ENCODE results near the gene ENOX1.

The ENOX1 gene

DNA sequence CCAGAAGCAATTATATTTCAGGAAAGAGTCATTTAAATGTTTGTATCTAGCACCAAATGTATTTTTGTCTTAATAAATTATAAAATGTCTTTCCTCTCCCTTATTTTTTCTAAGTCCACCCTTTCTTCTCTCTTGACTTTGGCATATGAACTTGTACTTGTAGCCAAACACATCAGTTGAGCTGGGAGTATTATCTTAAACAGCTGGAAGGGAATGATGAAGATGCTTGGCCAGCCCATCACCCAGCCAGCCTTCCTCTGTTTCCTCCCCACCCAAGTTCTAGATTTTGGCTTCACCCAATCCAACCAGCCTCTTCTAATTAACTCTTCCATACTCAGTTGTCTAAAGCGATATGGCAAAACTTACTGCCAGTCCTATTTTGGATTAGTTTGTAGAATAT lies 272.5 kb downstream of the ENOX1 start:
- peaks cover 0 to 25% of the 10 kb centered on the region in 2 donors for H3K4me1 ChIP-seq (ENCODE audit: control insufficient read depth in 1 of 2, insufficient read depth in 2 of 2, low read length in 2 of 2)
- H3K27me3 ChIP-seq (ENCODE audit: low read depth, low read length): no peaks in the 10 kb centered on the region
- H3K9me3 ChIP-seq (ENCODE audit: control insufficient read depth in 1 of 2, low read length in 2 of 2): no peaks in the 10 kb centered on the region
- H3K36me3 ChIP-seq (ENCODE audit: control insufficient read depth in 1 of 2, insufficient read depth in 2 of 2, low read length in 2 of 2): no peaks in the 10 kb centered on the region
- H3K4me3 ChIP-seq (ENCODE audit: low read depth in 1 of 2, low read length in 2 of 2): no peak overlapping the region
- H3K27ac ChIP-seq (ENCODE audit: low read length): no peak overlapping the region

DNA sequence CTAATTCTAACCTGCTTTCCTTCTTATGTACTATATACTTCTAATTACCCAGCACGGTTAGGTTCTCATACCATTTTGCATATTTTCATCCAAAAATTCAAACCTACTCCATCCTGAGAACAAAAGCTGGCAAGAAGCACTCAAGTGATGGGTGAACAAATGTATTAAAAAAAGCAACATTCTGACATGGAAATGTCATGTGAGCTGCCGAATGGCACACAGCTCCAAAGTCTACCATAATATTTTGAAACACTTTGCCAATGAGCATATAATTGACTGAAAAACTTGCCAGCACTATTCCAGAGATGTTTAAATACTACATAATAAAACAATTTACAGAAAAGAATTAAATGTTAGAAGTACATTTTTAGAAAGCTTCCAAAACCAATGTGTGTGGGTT lies 274.6 kb downstream of the ENOX1 start:
- no peaks in the 10 kb centered on the region for H3K36me3 ChIP-seq (ENCODE audit: control insufficient read depth in 1 of 2, insufficient read depth in 2 of 2, low read length in 2 of 2)
- no peaks in the 10 kb centered on the region for H3K9me3 ChIP-seq (ENCODE audit: control insufficient read depth in 1 of 2, low read length in 2 of 2)
- H3K4me1 ChIP-seq (ENCODE audit: control insufficient read depth in 1 of 2, insufficient read depth in 2 of 2, low read length in 2 of 2): peaks cover 0 to 25% of the 10 kb centered on the region in 2 donors
- no peak overlapping the region for H3K4me3 ChIP-seq (ENCODE audit: low read depth in 1 of 2, low read length in 2 of 2)
- no peaks in the 10 kb centered on the region for H3K27me3 ChIP-seq (ENCODE audit: low read depth, low read length)
- no peak overlapping the region for H3K27ac ChIP-seq (ENCODE audit: low read length)

DNA sequence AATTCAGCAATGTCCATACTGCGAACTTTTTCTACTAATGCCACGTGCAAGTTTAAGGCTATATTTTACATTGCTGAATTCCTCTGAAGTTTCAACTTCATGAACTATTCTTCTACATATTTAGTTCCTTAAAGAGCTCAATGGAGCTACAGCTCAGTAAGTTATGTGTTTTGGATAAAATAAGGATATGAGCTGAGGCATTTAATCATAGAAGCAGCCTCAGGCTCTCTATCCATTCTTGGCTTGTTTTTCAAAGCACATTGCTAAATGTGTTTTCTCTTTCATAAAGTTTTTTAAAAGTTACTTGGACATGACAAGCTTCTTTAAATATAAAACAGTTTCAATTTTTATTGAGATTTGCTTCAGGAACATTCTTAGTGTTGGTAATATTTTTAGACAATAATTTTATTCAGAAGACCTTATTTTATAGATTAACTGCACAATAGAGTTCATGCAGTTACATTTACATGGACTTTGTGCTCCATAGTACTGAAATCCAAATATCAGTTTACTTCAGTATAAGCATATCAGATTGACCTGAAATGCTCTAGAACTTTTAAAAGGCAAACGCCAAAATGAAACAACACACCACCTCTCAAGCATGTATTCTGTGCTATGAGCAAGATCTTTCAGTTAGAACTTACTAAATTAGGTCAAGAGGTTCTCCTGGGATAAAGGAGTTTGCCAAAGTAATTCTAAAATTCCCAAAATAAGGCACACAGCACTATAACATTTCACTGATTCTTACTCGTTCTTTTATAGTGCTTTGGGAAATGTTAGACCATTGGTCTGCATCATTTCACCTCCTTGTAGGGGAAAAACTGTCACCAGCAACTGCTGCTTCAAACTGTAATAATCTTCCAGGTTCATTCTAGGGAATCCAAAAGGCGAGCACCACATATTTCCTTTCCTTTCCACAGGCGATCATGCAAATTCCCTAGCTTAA lies 275.5 kb downstream of the ENOX1 start:
- no peak overlapping the region for H3K4me3 ChIP-seq (ENCODE audit: low read depth in 1 of 2, low read length in 2 of 2)
- no peaks in the 10 kb centered on the region for H3K9me3 ChIP-seq (ENCODE audit: control insufficient read depth in 1 of 2, low read length in 2 of 2)
- H3K4me1 ChIP-seq (ENCODE audit: control insufficient read depth in 1 of 2, insufficient read depth in 2 of 2, low read length in 2 of 2): peaks cover 0 to 17% of the 10 kb centered on the region in 2 donors
- H3K27me3 ChIP-seq (ENCODE audit: low read depth, low read length): no peaks in the 10 kb centered on the region
- H3K36me3 ChIP-seq (ENCODE audit: control insufficient read depth in 1 of 2, insufficient read depth in 2 of 2, low read length in 2 of 2): no peaks in the 10 kb centered on the region
- H3K27ac ChIP-seq (ENCODE audit: low read length): peak overlapping the region; percentile 44

DNA sequence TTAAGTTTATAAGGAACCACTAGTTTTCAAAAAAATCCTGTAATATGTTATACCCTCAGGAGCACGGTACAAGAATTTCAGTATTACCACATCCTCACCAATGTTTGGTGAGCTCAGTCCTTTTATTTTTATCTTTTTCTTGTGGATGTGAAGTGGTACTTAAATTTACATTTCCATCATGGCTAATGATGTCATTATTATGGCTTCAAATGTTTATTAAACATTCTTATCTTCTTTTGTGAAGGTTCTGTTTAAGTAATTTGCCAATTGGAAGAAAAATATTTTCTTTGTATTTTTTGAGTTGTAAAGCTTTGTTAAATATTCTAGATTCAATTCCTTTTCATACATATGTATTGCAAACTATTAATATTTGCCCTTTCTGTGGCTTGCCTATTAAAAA lies 291.0 kb downstream of the ENOX1 start:
- Histone ChIP-seq H3K9me3 (ENCODE audit: control insufficient read depth in 1 of 2, low read length in 2 of 2) (peaks cover 0 to 7% of the 10 kb centered on the region in 2 donors), H3K4me3 (ENCODE audit: low read depth in 1 of 2, low read length in 2 of 2) (no peak overlapping the region), H3K27me3 (ENCODE audit: low read depth, low read length) (no peaks in the 10 kb centered on the region), H3K4me1 (ENCODE audit: control insufficient read depth in 1 of 2, insufficient read depth in 2 of 2, low read length in 2 of 2) (no peaks in the 10 kb centered on the region), H3K36me3 (ENCODE audit: control insufficient read depth in 1 of 2, insufficient read depth in 2 of 2, low read length in 2 of 2) (no peaks in the 10 kb centered on the region), H3K27ac (ENCODE audit: low read length) (no peak overlapping the region)

DNA sequence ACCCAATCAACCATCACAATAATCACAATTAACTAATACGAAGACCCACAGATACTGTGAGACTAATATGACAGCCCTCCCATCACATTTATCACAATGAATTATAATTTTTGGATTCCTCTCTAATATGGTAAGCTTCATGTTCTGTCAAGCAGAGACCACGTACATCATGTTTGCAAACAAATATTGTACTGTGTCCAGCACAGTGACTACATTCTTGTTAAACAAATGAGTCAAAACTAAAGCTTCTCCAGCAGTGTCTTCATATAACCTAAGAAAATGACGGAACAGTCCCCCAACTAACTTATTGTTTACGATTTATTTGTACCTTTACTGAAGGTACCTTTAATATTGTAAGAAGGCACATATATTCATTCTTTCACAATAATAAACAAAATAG lies 292.6 kb downstream of the ENOX1 start:
- Histone ChIP-seq H3K27me3 (ENCODE audit: low read depth, low read length) (no peaks in the 10 kb centered on the region), H3K27ac (ENCODE audit: low read length) (no peak overlapping the region), H3K9me3 (ENCODE audit: control insufficient read depth in 1 of 2, low read length in 2 of 2) (peaks cover 0 to under 1% of the 10 kb centered on the region in 2 donors), H3K4me3 (ENCODE audit: low read depth in 1 of 2, low read length in 2 of 2) (no peak overlapping the region), H3K4me1 (ENCODE audit: control insufficient read depth in 1 of 2, insufficient read depth in 2 of 2, low read length in 2 of 2) (no peaks in the 10 kb centered on the region), H3K36me3 (ENCODE audit: control insufficient read depth in 1 of 2, insufficient read depth in 2 of 2, low read length in 2 of 2) (no peaks in the 10 kb centered on the region)

DNA sequence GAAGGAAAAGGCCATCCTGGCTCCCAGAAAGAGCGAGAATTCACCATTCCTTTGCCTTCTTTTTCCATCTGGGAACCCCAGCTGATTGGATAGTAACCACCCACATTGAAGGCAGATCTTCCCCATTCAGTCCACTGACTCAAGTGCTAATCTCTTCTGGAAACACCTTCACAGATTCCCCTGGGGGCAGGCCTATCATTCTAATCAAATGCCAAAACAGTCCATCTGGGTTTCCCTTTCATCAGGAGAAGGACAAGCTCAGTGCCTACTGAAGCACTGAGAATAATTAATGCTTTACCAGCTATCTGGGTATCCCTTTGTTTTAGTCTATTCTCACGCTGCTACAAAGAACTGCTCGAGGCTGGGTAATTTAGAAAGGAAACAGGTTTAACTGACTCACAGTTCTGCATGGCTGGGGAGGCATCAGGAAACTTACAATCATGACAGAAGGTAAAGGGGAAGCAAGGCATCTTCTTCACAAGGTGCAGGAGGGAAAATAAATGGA lies 293.2 kb downstream of the ENOX1 start:
- Histone ChIP-seq H3K27me3 (ENCODE audit: low read depth, low read length) (no peaks in the 10 kb centered on the region), H3K36me3 (ENCODE audit: control insufficient read depth in 1 of 2, insufficient read depth in 2 of 2, low read length in 2 of 2) (no peaks in the 10 kb centered on the region), H3K4me1 (ENCODE audit: control insufficient read depth in 1 of 2, insufficient read depth in 2 of 2, low read length in 2 of 2) (no peaks in the 10 kb centered on the region), H3K27ac (ENCODE audit: low read length) (no peak overlapping the region), H3K4me3 (ENCODE audit: low read depth in 1 of 2, low read length in 2 of 2) (no peak overlapping the region), H3K9me3 (ENCODE audit: control insufficient read depth in 1 of 2, low read length in 2 of 2) (no peaks in the 10 kb centered on the region)

DNA sequence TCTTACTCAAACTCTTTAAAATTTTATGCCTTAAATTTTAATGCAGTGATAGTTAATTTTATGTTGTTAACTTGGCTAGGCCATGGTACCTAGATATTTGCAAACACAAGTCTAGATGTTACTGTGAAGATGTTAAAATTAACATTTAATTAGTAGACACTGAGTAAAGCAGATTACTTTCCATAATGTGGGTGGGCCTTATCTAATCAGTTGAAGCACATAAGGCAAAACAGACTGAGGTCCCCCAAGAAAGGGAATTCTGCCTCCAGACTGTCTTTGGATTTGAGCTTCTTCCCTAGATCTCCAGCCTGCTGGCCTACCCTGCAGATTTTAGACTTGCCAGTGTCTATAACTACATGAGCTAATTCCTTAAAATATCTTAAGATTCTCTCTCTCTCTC lies 294.0 kb downstream of the ENOX1 start:
- Histone ChIP-seq H3K4me3 (ENCODE audit: low read depth in 1 of 2, low read length in 2 of 2) (no peak overlapping the region), H3K36me3 (ENCODE audit: control insufficient read depth in 1 of 2, insufficient read depth in 2 of 2, low read length in 2 of 2) (no peaks in the 10 kb centered on the region), H3K9me3 (ENCODE audit: control insufficient read depth in 1 of 2, low read length in 2 of 2) (no peaks in the 10 kb centered on the region), H3K27ac (ENCODE audit: low read length) (no peak overlapping the region), H3K4me1 (ENCODE audit: control insufficient read depth in 1 of 2, insufficient read depth in 2 of 2, low read length in 2 of 2) (peaks cover 0 to 3% of the 10 kb centered on the region in 2 donors), H3K27me3 (ENCODE audit: low read depth, low read length) (no peaks in the 10 kb centered on the region)

DNA sequence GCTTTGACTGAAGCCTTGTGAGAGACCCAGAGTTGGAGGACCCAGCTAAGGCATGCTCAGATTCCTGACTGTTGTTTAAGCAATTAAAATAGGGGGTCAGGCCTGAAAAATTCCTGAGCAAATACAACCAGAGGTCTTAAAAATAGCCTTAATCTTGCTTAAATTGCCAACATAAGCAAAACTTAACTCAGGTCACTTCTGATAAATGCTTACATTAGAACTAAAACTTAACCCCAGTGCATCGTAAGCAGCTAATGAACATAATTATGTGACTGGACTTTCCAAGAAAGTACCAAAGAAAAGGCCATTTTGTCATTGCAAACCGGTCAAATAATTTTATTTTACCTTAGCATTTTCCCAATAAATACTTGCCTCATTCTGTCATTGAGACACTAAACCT lies 294.5 kb downstream of the ENOX1 start:
- Histone ChIP-seq H3K9me3 (ENCODE audit: control insufficient read depth in 1 of 2, low read length in 2 of 2) (no peaks in the 10 kb centered on the region), H3K36me3 (ENCODE audit: control insufficient read depth in 1 of 2, insufficient read depth in 2 of 2, low read length in 2 of 2) (no peaks in the 10 kb centered on the region), H3K4me3 (ENCODE audit: low read depth in 1 of 2, low read length in 2 of 2) (no peak overlapping the region), H3K27me3 (ENCODE audit: low read depth, low read length) (no peaks in the 10 kb centered on the region), H3K27ac (ENCODE audit: low read length) (no peak overlapping the region), H3K4me1 (ENCODE audit: control insufficient read depth in 1 of 2, insufficient read depth in 2 of 2, low read length in 2 of 2) (peaks cover 0 to 7% of the 10 kb centered on the region in 2 donors)

DNA sequence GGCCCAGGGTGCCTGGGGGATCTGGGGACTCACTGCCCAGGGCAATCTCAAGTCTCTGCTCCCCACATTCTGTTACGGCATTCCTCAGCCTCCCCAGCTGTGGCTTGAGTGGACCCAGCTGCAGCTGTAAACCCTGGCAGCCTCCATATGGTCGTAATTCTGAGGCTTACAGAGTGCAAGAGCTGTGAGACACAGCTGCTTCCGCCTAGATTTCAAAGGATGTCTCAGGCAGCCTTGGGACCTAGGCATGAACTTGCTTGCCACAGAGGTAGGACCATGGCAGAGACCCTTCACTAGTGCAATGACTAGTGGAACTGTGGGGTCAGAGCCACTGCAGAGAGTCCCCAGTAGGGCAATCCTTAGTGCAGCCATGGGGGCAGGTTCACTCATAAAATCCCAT lies 297.5 kb downstream of the ENOX1 start:
- Histone ChIP-seq H3K9me3 (ENCODE audit: control insufficient read depth in 1 of 2, low read length in 2 of 2) (no peaks in the 10 kb centered on the region), H3K36me3 (ENCODE audit: control insufficient read depth in 1 of 2, insufficient read depth in 2 of 2, low read length in 2 of 2) (no peaks in the 10 kb centered on the region), H3K4me1 (ENCODE audit: control insufficient read depth in 1 of 2, insufficient read depth in 2 of 2, low read length in 2 of 2) (peaks cover 0 to 11% of the 10 kb centered on the region in 2 donors), H3K27me3 (ENCODE audit: low read depth, low read length) (no peaks in the 10 kb centered on the region), H3K4me3 (ENCODE audit: low read depth in 1 of 2, low read length in 2 of 2) (no peak overlapping the region), H3K27ac (ENCODE audit: low read length) (no peak overlapping the region)

DNA sequence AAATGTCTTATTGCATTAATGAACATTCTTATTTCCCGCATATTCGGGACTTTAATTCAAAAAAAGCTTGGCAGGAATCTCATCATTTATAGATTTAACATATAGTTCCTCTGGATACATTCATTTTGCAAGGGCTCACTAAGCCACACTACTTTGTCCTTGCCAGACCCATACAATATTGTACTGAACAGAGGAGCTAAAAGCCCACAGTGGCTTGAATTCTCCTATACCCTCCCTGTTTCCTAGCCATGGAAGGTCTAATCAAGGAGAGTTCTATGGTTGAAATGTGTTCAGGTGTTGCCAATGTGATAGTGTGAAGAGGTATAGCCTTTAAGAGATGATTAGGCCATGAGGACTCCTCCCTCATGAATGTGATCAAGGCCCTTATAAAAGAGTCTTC lies 298.9 kb downstream of the ENOX1 start:
- H3K9me3 ChIP-seq (ENCODE audit: control insufficient read depth in 1 of 2, low read length in 2 of 2): no peaks in the 10 kb centered on the region
- no peaks in the 10 kb centered on the region for H3K36me3 ChIP-seq (ENCODE audit: control insufficient read depth in 1 of 2, insufficient read depth in 2 of 2, low read length in 2 of 2)
- no peaks in the 10 kb centered on the region for H3K27me3 ChIP-seq (ENCODE audit: low read depth, low read length)
- peaks cover 0 to 11% of the 10 kb centered on the region in 2 donors for H3K4me1 ChIP-seq (ENCODE audit: control insufficient read depth in 1 of 2, insufficient read depth in 2 of 2, low read length in 2 of 2)
- H3K27ac ChIP-seq (ENCODE audit: low read length): no peak overlapping the region
- H3K4me3 ChIP-seq (ENCODE audit: low read depth in 1 of 2, low read length in 2 of 2): no peak overlapping the region

DNA sequence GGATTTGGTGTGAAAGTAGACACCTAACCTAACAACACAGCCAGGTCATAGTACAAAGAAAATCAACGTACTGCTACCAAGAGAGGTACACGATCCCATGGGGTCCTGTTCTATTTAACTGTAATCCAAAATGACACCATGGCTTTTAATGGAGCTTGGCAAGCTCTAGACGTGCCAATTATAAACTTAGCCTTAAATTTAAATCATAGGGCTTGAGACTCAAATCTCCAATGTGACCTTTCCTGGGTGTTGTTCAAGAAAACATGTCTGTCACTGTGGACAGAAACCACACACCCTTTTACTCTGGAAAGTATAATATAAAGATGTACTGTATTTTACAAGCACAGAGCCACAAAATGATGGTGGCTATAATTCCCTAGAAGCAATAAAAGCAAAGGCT lies 299.3 kb downstream of the ENOX1 start:
- H3K36me3 ChIP-seq (ENCODE audit: control insufficient read depth in 1 of 2, insufficient read depth in 2 of 2, low read length in 2 of 2): no peaks in the 10 kb centered on the region
- no peak overlapping the region for H3K27ac ChIP-seq (ENCODE audit: low read length)
- no peak overlapping the region for H3K4me3 ChIP-seq (ENCODE audit: low read depth in 1 of 2, low read length in 2 of 2)
- peaks cover 0 to 11% of the 10 kb centered on the region in 2 donors for H3K4me1 ChIP-seq (ENCODE audit: control insufficient read depth in 1 of 2, insufficient read depth in 2 of 2, low read length in 2 of 2)
- H3K9me3 ChIP-seq (ENCODE audit: control insufficient read depth in 1 of 2, low read length in 2 of 2): no peaks in the 10 kb centered on the region
- H3K27me3 ChIP-seq (ENCODE audit: low read depth, low read length): no peaks in the 10 kb centered on the region

Data from muscle layer of duodenum (tissue), 2 donors.